ENCODE data around the gene MYB.

MYB gene

GRCh38 chr6:135228486-135228885, 47.4 kb downstream of the MYB start (continued):
- TF ChIP-seq, protein P1, sequence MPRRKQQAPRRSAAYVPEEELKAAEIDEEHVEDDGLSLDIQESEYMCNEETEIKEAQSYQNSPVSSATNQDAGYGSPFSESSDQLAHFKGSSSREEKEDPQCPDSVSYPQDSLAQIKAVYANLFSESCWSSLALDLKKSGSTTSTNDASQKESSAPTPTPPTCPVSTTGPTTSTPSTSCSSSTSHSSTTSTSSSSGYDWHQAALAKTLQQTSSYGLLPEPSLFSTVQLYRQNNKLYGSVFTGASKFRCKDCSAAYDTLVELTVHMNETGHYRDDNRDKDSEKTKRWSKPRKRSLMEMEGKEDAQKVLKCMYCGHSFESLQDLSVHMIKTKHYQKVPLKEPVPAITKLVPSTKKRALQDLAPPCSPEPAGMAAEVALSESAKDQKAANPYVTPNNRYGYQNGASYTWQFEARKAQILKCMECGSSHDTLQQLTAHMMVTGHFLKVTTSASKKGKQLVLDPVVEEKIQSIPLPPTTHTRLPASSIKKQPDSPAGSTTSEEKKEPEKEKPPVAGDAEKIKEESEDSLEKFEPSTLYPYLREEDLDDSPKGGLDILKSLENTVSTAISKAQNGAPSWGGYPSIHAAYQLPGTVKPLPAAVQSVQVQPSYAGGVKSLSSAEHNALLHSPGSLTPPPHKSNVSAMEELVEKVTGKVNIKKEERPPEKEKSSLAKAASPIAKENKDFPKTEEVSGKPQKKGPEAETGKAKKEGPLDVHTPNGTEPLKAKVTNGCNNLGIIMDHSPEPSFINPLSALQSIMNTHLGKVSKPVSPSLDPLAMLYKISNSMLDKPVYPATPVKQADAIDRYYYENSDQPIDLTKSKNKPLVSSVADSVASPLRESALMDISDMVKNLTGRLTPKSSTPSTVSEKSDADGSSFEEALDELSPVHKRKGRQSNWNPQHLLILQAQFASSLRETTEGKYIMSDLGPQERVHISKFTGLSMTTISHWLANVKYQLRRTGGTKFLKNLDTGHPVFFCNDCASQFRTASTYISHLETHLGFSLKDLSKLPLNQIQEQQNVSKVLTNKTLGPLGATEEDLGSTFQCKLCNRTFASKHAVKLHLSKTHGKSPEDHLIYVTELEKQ (tag by site-specific recombination; IDR thresholded peaks at IDR 0.05; ENCODE audit: borderline replicate concordance): no peak

- TF ChIP-seq ZNF555 (tag by site-specific recombination; conservative IDR thresholded peaks at IDR 0.05) (no peak), ZNF138 (tag by site-specific recombination; IDR thresholded peaks at IDR 0.05; ENCODE audit: borderline replicate concordance) (no peak), SP3 (tag by site-specific recombination; IDR thresholded peaks at IDR 0.05) (no peak)
- H3K27ac ChIP-seq (ENCODE audit: extremely low read depth, low read depth, low read length): no peak overlapping the region
- H3K4me1 ChIP-seq (ENCODE audit: control insufficient read depth, insufficient read depth, low read length): no peaks in the 10 kb centered on the region
- no peaks in the 10 kb centered on the region for H3K36me3 ChIP-seq (ENCODE audit: control insufficient read depth in 2 of 2, insufficient read depth in 1 of 2, low read length in 2 of 2)
- no peaks in the 10 kb centered on the region for H3K9me3 ChIP-seq (ENCODE audit: control insufficient read depth, insufficient read depth, low read depth, low read length)
- H3K4me3 ChIP-seq (ENCODE audit: low read depth, low read length): no peak overlapping the region
- CTCF ChIA-PET: interaction anchor here (1.2 kb wide), 1 partner anchor 46 kb away, joined by 4 read pairs; no protein-coding TSS in a partner anchor
- POLR2A ChIA-PET: no interaction called here
Measured at GRCh38 chr6:135229996-135230395, 48.9 kb downstream of the MYB start.

- Histone ChIP-seq H3K27ac (ENCODE audit: extremely low read depth, low read depth, low read length) (no peak overlapping the region), H3K4me1 (ENCODE audit: control insufficient read depth, insufficient read depth, low read length) (no peaks in the 10 kb centered on the region), H3K36me3 (ENCODE audit: control insufficient read depth in 2 of 2, insufficient read depth in 1 of 2, low read length in 2 of 2) (no peaks in the 10 kb centered on the region), H3K9me3 (ENCODE audit: control insufficient read depth, insufficient read depth, low read depth, low read length) (no peaks in the 10 kb centered on the region), H3K4me3 (ENCODE audit: low read depth, low read length) (no peak overlapping the region)
- POLR2A ChIA-PET: no interaction called here
- CTCF ChIA-PET: interaction anchor here (0.7 to 1.2 kb wide), 2 partner anchors 11 to 47 kb away, joined by 4 read pairs; no protein-coding TSS in a partner anchor
- TF ChIP-seq ZNF654 (tag by site-specific recombination; IDR thresholded peaks at IDR 0.05; ENCODE audit: low read depth) (no peak), YY1 (tag by site-specific recombination; IDR thresholded peaks at IDR 0.05) (no peak), MZF1 (tag by site-specific recombination; IDR thresholded peaks at IDR 0.05; ENCODE audit: borderline replicate concordance) (no peak), ZBTB20 (tag by site-specific recombination; IDR thresholded peaks at IDR 0.05) (no peak), ZNF777 (tag by site-specific recombination; IDR thresholded peaks at IDR 0.05; ENCODE audit: borderline replicate concordance) (no peak), ZNF19 (tag by site-specific recombination; IDR thresholded peaks at IDR 0.05; ENCODE audit: low read depth) (no peak), MYNN (tag by site-specific recombination; IDR thresholded peaks at IDR 0.05; ENCODE audit: borderline replicate concordance) (no peak), ZNF202 (tag by site-specific recombination; IDR thresholded peaks at IDR 0.05; ENCODE audit: borderline replicate concordance) (no peak), REPIN1 (tag by site-specific recombination; IDR thresholded peaks at IDR 0.05; ENCODE audit: low read depth) (no peak), ZBTB44 (tag by site-specific recombination; IDR thresholded peaks at IDR 0.05) (no peak), SALL2 (tag by site-specific recombination; IDR thresholded peaks at IDR 0.05; ENCODE audit: borderline replicate concordance) (no peak), ZNF121 (tag by site-specific recombination; IDR thresholded peaks at IDR 0.05) (no peak)
- TF ChIP-seq, protein P2, sequence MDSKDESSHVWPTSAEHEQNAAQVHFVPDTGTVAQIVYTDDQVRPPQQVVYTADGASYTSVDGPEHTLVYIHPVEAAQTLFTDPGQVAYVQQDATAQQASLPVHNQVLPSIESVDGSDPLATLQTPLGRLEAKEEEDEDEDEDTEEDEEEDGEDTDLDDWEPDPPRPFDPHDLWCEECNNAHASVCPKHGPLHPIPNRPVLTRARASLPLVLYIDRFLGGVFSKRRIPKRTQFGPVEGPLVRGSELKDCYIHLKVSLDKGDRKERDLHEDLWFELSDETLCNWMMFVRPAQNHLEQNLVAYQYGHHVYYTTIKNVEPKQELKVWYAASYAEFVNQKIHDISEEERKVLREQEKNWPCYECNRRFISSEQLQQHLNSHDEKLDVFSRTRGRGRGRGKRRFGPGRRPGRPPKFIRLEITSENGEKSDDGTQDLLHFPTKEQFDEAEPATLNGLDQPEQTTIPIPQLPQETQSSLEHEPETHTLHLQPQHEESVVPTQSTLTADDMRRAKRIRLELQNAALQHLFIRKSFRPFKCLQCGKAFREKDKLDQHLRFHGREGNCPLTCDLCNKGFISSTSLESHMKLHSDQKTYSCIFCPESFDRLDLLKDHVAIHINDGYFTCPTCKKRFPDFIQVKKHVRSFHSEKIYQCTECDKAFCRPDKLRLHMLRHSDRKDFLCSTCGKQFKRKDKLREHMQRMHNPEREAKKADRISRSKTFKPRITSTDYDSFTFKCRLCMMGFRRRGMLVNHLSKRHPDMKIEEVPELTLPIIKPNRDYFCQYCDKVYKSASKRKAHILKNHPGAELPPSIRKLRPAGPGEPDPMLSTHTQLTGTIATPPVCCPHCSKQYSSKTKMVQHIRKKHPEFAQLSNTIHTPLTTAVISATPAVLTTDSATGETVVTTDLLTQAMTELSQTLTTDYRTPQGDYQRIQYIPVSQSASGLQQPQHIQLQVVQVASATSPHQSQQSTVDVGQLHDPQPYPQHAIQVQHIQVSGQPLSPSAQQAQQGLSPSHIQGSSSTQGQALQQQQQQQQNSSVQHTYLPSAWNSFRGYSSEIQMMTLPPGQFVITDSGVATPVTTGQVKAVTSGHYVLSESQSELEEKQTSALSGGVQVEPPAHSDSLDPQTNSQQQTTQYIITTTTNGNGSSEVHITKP (tag by site-specific recombination; IDR thresholded peaks at IDR 0.05): no peak
- TF ChIP-seq, protein P3, sequence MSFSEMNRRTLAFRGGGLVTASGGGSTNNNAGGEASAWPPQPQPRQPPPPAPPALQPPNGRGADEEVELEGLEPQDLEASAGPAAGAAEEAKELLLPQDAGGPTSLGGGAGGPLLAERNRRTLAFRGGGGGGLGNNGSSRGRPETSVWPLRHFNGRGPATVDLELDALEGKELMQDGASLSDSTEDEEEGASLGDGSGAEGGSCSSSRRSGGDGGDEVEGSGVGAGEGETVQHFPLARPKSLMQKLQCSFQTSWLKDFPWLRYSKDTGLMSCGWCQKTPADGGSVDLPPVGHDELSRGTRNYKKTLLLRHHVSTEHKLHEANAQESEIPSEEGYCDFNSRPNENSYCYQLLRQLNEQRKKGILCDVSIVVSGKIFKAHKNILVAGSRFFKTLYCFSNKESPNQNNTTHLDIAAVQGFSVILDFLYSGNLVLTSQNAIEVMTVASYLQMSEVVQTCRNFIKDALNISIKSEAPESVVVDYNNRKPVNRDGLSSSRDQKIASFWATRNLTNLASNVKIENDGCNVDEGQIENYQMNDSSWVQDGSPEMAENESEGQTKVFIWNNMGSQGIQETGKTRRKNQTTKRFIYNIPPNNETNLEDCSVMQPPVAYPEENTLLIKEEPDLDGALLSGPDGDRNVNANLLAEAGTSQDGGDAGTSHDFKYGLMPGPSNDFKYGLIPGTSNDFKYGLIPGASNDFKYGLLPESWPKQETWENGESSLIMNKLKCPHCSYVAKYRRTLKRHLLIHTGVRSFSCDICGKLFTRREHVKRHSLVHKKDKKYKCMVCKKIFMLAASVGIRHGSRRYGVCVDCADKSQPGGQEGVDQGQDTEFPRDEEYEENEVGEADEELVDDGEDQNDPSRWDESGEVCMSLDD (tag by site-specific recombination; IDR thresholded peaks at IDR 0.05): no peak
- TF ChIP-seq, protein P4, sequence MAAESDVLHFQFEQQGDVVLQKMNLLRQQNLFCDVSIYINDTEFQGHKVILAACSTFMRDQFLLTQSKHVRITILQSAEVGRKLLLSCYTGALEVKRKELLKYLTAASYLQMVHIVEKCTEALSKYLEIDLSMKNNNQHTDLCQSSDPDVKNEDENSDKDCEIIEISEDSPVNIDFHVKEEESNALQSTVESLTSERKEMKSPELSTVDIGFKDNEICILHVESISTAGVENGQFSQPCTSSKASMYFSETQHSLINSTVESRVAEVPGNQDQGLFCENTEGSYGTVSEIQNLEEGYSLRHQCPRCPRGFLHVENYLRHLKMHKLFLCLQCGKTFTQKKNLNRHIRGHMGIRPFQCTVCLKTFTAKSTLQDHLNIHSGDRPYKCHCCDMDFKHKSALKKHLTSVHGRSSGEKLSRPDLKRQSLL (tag by site-specific recombination; IDR thresholded peaks at IDR 0.05): no peak
Measured at GRCh38 chr6:135230711-135231468, 49.8 kb downstream of the MYB start.

Measured in HEK293 (cell line).